ENCODE data around the gene MRGPRD. TPM values are rescaled to one million over a fixed set of nuclear protein-coding genes. Genes with fewer than 3 reads are reported as not detected.

The MRGPRD gene
- total and polyA plus RNA-seq, 7 donors, result not detected

DNA sequence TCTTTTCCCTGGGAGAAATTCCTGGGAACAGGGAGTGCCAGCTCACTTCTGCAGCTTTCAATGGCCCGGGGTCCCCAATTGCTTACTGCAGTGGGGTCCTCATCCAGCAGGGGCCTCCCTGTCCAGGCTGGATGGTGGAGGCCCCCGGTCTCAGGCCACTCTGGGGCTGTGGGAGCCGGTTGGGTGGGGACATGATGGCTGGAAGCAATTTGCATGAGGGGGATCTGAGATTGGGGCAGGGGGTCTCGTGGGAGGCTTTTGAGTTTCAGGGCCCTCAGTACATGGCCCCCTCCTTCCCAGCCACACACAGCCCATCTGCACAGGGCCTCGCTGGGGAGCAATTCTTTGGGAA is 25.2 kb downstream of the MRGPRD start:
- Histone ChIP-seq H3K36me3 (ENCODE audit: insufficient read depth in 1 of 2, low read depth in 1 of 2) (no peaks in the 10 kb centered on the region), H3K27me3 (ENCODE audit: insufficient read depth in 3 of 3, low read length in 2 of 3) (peaks cover 0 to 3% (median 0%) of the 10 kb centered on the region in 3 donors), H3K4me1 (no peaks in the 10 kb centered on the region), H3K4me3 (no peak overlapping the region), H3K9me3 (peaks cover 4% of the 10 kb centered on the region), H3K27ac (no peak overlapping the region)
- 20 to 26% (median 23%) methylated on average over 5 of the region's 5 CpGs for WGBS, 3 donors
- TF ChIP-seq, protein P1, sequence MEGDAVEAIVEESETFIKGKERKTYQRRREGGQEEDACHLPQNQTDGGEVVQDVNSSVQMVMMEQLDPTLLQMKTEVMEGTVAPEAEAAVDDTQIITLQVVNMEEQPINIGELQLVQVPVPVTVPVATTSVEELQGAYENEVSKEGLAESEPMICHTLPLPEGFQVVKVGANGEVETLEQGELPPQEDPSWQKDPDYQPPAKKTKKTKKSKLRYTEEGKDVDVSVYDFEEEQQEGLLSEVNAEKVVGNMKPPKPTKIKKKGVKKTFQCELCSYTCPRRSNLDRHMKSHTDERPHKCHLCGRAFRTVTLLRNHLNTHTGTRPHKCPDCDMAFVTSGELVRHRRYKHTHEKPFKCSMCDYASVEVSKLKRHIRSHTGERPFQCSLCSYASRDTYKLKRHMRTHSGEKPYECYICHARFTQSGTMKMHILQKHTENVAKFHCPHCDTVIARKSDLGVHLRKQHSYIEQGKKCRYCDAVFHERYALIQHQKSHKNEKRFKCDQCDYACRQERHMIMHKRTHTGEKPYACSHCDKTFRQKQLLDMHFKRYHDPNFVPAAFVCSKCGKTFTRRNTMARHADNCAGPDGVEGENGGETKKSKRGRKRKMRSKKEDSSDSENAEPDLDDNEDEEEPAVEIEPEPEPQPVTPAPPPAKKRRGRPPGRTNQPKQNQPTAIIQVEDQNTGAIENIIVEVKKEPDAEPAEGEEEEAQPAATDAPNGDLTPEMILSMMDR (IDR thresholded peaks at IDR 0.05), result no peak
- no peak for DNase-seq
- intact Hi-C loops (cut with DNase I), result no loop called here
- ATAC-seq, result no peak

GRCh38 chr11:68954836-68955606 is 25.8 kb downstream of the MRGPRD start:
- TF ChIP-seq, protein P1 (IDR thresholded peaks at IDR 0.05), result no peak
- H3K4me1 ChIP-seq, result no peaks in the 10 kb centered on the region
- H3K4me3 ChIP-seq, result no peak overlapping the region
- H3K36me3 ChIP-seq (ENCODE audit: insufficient read depth in 1 of 2, low read depth in 1 of 2), result no peaks in the 10 kb centered on the region
- peak in 3 of 4 donors; percentile 45 to 63 (median 50) for ATAC-seq
- DNase-seq, result peak; percentile 47 to 64
- H3K27me3 ChIP-seq (ENCODE audit: insufficient read depth in 3 of 3, low read length in 2 of 3), result peaks cover 0 to 3% (median 0%) of the 10 kb centered on the region in 3 donors
- intact Hi-C loops (cut with DNase I), result no loop called here
- 22 to 29% (median 27%) methylated on average over 30 of the region's 30 CpGs for WGBS, 3 donors
- peaks cover 4% of the 10 kb centered on the region for H3K9me3 ChIP-seq
- H3K27ac ChIP-seq, result no peak overlapping the region

- TF ChIP-seq, protein P1 (IDR thresholded peaks at IDR 0.05), result no peak
- H3K27me3 ChIP-seq (ENCODE audit: insufficient read depth in 3 of 3, low read length in 2 of 3), result no peaks in the 10 kb centered on the region
- intact Hi-C loops (cut with DNase I), result no loop called here
- ATAC-seq, result no peak
- DNase-seq, result peak in 1 of 2 donors; percentile 27
- H3K36me3 ChIP-seq (ENCODE audit: insufficient read depth in 1 of 2, low read depth in 1 of 2), result no peaks in the 10 kb centered on the region
- 77 to 87% (median 80%) methylated on average over 9 of the region's 9 CpGs for WGBS, 3 donors
- no peaks in the 10 kb centered on the region for H3K4me1 ChIP-seq
- H3K4me3 ChIP-seq, result no peak overlapping the region
- no peak overlapping the region for H3K27ac ChIP-seq
- H3K9me3 ChIP-seq, result no peaks in the 10 kb centered on the region
These were observed 30.0 kb downstream of the MRGPRD start for GRCh38 chr11:68950762-68951161.

GRCh38 chr11:68950270-68950669 is 30.5 kb downstream of the MRGPRD start:
- ATAC-seq (no peak), DNase-seq (peak in 1 of 2 donors; percentile 28)
- H3K4me3 ChIP-seq, result no peak overlapping the region
- TF ChIP-seq, protein P1 (IDR thresholded peaks at IDR 0.05), result no peak
- H3K27me3 ChIP-seq (ENCODE audit: insufficient read depth in 3 of 3, low read length in 2 of 3), result no peaks in the 10 kb centered on the region
- no peaks in the 10 kb centered on the region for H3K4me1 ChIP-seq
- H3K27ac ChIP-seq, result no peak overlapping the region
- no peaks in the 10 kb centered on the region for H3K9me3 ChIP-seq
- intact Hi-C loops (cut with DNase I), result no loop called here
- 69 to 75% (median 70%) methylated on average over 5 of the region's 5 CpGs for WGBS, 3 donors
- H3K36me3 ChIP-seq (ENCODE audit: insufficient read depth in 1 of 2, low read depth in 1 of 2), result no peaks in the 10 kb centered on the region

DNA sequence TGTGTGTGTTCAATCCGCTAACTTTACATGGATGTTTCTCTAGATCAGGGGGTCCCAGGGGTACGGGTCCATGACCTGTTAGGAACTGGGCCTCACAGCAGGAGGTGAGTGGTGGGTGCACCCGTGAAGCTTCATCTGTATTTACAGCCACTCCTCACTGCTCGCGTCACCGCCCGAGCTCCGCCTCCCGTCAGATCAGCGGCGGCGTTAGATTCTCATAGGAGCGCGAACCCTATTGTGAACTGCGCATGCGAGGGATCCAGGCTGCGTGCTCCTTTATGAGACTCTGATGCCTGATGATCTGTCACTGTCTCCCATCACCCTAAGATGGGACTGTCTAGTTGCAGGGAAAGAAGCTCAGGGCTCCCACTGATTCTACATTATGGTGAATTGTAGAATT is 31.9 kb downstream of the MRGPRD start:
- Histone ChIP-seq H3K27ac (no peak overlapping the region), H3K9me3 (no peaks in the 10 kb centered on the region), H3K4me1 (no peaks in the 10 kb centered on the region), H3K36me3 (ENCODE audit: insufficient read depth in 1 of 2, low read depth in 1 of 2) (no peaks in the 10 kb centered on the region), H3K4me3 (no peak overlapping the region), H3K27me3 (ENCODE audit: insufficient read depth in 3 of 3, low read length in 2 of 3) (no peaks in the 10 kb centered on the region)
- 90 to 93% (median 91%) methylated on average over 17 of the region's 17 CpGs for WGBS, 3 donors
- intact Hi-C loops (cut with DNase I), result no loop called here
- peak in 1 of 2 donors; percentile 27 for DNase-seq
- no peak for ATAC-seq
- TF ChIP-seq, protein P1 (IDR thresholded peaks at IDR 0.05), result no peak
